ENCODE data around the gene THSD4. TPM values are rescaled to one million over a fixed set of nuclear protein-coding genes. Genes with fewer than 3 reads are reported as not detected.

The THSD4 gene
- total RNA-seq, 1 donor from 2014 or later, result 66.8 TPM

DNA sequence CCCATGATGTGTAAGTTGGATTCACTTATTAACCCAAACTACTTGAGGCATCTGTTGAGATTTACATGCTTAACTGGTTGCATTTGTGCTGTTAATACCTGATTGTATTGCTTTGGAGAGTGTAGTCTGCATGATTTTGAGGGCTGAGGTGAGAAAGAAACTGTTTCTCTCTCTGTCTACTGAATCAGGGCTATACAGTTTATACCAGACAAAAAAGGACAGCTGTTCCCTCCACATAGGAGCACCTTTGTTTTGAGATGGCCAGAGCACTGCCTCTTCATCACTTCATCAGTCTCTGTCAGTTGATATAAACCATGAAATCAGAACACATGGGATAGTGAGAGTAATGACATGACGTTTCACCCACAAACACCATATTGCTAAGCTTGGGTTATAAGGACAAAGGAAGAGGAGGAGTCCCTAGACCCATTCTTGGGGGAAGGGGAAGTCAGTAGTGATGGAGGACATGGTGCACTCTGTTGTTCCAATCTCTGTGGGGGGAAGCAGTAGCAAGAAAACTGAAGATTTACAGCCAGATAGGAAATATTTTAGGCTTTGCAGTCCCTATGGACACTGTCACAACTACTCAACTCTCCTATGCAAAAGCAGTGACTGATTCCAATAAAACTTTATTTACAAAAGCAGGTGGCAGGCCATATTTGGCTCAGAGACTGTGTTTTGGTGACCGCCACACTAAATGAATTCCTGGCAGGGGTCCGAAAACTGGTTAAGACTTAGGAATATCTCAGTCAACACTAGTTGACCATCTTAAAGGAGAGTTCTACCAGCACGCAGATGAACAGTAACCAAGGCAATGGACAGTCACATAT lies 571.2 kb downstream of the THSD4 start:
- H3K9me3 ChIP-seq, result no peaks in the 10 kb centered on the region
- H3K36me3 ChIP-seq, result no peaks in the 10 kb centered on the region
- H3K4me3 ChIP-seq, result no peak overlapping the region
- H3K4me1 ChIP-seq, result peaks cover 46% of the 10 kb centered on the region
- H3K27me3 ChIP-seq, result no peaks in the 10 kb centered on the region
- peak in 1 of 2 donors; percentile 29 for DNase-seq (ENCODE audit: extremely low spot score in 2 of 2)
- intact Hi-C loops (cut with DNase I), result no loop called here
- TF ChIP-seq, protein P1, sequence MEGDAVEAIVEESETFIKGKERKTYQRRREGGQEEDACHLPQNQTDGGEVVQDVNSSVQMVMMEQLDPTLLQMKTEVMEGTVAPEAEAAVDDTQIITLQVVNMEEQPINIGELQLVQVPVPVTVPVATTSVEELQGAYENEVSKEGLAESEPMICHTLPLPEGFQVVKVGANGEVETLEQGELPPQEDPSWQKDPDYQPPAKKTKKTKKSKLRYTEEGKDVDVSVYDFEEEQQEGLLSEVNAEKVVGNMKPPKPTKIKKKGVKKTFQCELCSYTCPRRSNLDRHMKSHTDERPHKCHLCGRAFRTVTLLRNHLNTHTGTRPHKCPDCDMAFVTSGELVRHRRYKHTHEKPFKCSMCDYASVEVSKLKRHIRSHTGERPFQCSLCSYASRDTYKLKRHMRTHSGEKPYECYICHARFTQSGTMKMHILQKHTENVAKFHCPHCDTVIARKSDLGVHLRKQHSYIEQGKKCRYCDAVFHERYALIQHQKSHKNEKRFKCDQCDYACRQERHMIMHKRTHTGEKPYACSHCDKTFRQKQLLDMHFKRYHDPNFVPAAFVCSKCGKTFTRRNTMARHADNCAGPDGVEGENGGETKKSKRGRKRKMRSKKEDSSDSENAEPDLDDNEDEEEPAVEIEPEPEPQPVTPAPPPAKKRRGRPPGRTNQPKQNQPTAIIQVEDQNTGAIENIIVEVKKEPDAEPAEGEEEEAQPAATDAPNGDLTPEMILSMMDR (IDR thresholded peaks at IDR 0.05), result no peak
- no peak for TF ChIP-seq POLR2AphosphoS5 (IDR thresholded peaks at IDR 0.05; ENCODE audit: insufficient read depth in 1 of 2, low read depth in 1 of 2)
- no peak for TF ChIP-seq POLR2A (IDR thresholded peaks at IDR 0.05)
- no peak overlapping the region for H3K27ac ChIP-seq

DNA sequence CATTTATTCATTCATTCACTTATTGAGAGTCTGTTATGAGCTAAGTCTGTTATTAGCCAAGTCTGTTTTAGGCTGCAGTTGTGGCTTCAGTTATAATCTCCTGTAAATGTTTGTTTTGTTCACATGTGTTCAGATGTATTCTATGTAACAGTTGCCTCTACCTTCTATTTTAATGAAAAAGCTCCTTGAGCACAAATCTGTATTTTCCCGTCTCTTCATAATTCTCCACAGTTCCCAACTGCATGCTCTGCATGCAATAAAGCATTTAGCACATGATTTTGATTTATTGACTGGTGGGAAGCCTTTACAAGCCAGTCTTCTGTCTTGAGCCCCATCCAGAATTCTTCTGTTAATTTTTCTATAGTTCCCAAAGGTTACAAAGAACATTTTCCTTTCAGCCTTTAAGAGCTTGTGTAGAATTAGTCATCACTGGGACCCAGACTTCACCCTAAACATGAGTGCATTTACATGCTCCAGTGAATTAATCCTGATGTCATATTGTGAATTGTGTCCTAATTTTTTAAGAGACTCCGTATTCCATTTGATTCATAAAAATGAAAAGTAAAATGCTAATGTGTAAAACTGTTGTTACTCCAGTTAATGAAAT lies 572.7 kb downstream of the THSD4 start:
- Histone ChIP-seq H3K27ac (no peak overlapping the region), H3K36me3 (no peaks in the 10 kb centered on the region), H3K4me3 (no peak overlapping the region), H3K9me3 (no peaks in the 10 kb centered on the region), H3K4me1 (peaks cover 49% of the 10 kb centered on the region), H3K27me3 (no peaks in the 10 kb centered on the region)
- intact Hi-C loops (cut with DNase I), result no loop called here
- DNase-seq (ENCODE audit: extremely low spot score in 2 of 2), result no peak
- TF ChIP-seq POLR2AphosphoS5 (IDR thresholded peaks at IDR 0.05; ENCODE audit: insufficient read depth in 1 of 2, low read depth in 1 of 2), result no peak
- TF ChIP-seq POLR2A (IDR thresholded peaks at IDR 0.05), result no peak
- TF ChIP-seq, protein P1 (IDR thresholded peaks at IDR 0.05), result no peak

DNA sequence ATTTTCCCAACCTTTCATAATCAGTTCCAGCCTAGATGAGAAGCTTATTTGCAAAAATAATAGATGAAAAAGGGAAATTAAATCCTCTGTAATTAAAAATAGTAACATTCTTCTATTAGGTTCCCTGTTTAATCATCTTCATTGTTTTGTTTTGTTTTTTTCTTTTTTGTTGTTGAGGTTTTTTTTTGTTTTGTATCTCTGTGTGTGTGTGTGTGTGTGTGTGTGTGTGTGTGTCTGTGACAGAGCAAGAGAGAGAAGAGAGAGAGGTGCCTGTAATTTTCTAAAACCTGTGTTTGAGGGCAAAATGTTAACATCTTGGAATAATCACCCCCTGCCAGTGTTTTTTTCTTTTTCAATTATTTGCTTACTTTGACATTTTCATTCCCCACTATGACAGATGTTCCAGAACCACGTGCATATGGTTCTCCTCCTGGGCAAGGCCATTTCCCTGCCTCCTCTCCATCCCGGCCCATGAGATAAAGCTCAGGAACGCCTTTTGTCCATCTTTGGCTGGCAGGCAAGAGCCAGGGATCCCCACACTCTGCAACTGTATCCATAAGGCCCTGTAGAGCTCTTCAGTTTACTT lies 573.3 kb downstream of the THSD4 start:
- Histone ChIP-seq H3K27ac (no peak overlapping the region), H3K27me3 (no peaks in the 10 kb centered on the region), H3K4me3 (no peak overlapping the region), H3K4me1 (peaks cover 52% of the 10 kb centered on the region), H3K9me3 (no peaks in the 10 kb centered on the region), H3K36me3 (no peaks in the 10 kb centered on the region)
- TF ChIP-seq POLR2A (IDR thresholded peaks at IDR 0.05) (no peak), POLR2AphosphoS5 (IDR thresholded peaks at IDR 0.05; ENCODE audit: insufficient read depth in 1 of 2, low read depth in 1 of 2) (no peak)
- TF ChIP-seq, protein P1 (IDR thresholded peaks at IDR 0.05), result no peak
- intact Hi-C loops (cut with DNase I), result no loop called here
- DNase-seq (ENCODE audit: extremely low spot score in 2 of 2), result peak in 1 of 2 donors; percentile 18

DNA sequence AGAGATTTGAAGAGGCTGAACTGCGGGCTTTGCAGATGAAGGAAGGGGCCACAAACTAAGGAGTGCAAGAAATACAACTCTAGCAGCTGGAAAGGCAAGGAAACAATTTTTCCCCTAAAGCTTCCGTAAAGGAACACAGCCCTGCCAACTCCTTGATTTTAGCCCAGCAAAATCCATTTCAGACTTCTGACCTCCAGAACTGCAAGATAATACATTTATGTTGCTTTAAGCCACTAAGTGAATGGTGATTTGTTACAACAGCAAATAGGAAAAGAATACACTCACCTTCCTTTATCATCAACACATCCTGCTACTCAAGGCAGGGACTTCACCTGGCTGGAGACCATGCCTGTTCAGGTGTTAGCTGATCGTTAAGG lies 575.8 kb downstream of the THSD4 start:
- H3K9me3 ChIP-seq, result no peaks in the 10 kb centered on the region
- no peaks in the 10 kb centered on the region for H3K36me3 ChIP-seq
- intact Hi-C loops (cut with DNase I), result no loop called here
- peaks cover 52% of the 10 kb centered on the region for H3K4me1 ChIP-seq
- peak overlapping the region; percentile 63 for H3K27ac ChIP-seq
- no peaks in the 10 kb centered on the region for H3K27me3 ChIP-seq
- no peak overlapping the region for H3K4me3 ChIP-seq
- DNase-seq (ENCODE audit: extremely low spot score in 2 of 2), result no peak
- TF ChIP-seq, protein P1 (IDR thresholded peaks at IDR 0.05), result no peak
- TF ChIP-seq POLR2AphosphoS5 (IDR thresholded peaks at IDR 0.05; ENCODE audit: insufficient read depth in 1 of 2, low read depth in 1 of 2) (no peak), POLR2A (IDR thresholded peaks at IDR 0.05) (no peak)
